ENCODE results near the gene RIMS1.

The RIMS1 gene

DNA sequence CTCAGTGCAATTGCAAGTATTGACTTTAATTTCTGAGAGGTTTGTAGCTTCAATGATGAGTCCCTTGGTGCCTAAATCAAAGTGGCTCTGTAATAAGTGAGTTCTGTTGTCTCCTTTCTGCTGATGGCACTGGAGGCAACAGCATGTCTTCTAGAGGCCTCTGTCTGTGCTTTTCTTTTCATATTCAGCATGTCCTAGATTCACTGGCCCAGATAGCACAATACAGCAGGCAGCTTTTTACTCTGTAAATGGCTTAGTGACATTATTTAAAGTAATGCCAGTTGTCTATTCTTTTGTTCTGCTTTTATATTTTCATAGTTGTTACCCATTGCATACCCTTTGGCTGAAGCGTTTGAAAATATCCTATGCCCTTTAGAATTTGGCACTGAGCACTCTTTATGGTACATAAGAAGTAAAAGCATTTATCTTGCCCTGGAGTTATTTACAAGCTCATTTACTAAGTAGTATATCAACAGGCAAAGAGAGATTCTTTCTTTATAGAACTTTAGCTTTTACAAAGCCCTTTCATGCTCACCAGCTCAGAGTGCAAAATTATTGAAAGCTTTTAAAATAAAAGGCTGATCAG is 464.0 kb downstream of the RIMS1 start:
- DNase-seq (ENCODE audit: low read depth), result no peak

DNA sequence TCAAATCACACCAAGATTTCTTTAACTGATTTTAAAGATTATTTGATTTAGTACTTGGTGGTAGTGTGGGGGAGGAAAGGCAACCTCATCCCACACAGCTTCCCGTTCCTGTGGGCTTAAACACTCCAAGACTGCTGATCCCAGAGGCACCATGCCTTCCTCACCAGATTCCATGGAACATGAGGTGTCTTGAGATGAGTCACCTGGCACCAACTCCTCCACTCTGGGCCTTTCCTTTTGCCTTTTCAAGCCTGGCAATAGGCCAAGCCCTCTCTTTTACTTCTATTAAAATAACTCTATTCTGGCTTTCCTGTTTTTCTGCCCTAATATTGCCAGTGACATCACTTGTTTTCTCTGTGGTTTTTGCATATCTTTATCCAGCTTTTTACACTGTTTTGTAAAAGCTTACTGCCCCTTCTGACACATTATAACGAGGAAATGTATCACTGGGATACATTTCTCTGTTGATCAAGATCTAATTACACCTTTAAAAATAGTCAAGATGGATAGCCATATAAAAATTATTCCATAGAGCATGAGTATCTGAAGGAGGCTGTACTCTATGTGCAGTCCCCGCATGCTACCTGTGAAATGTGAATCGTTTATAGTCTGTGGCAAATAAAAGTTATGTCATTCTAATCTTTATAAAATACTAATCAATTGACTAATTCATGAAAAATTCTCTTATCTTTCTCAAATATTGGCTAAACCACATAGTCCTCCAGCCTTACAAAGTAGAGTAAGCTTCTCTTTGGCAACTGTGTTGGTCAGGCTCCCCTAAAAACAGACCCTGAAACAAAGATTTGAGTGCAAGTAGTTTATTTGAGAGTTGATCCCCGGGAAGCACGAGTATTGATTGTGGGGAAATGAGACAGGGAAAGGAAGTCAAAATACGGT is 477.7 kb downstream of the RIMS1 start:
- no peak for DNase-seq (ENCODE audit: low read depth)

DNA sequence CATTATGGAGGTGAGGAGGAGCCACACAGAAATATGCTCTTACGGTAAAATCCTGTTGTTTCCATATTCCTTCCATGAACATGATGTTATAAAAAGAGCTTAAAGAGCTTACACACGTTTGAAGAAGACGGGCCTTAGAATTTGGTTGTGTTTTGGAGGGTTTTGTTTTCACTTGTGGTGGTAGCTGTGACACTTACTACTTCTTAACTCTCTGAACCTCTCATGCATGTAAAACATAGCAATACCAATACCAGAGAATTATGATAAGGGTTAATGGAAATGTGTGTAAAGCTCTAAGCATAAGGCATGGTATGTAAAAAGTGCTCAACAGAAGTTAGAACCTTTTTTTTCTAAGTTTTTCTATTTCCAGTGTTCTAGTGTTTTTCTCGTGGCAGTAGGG is 479.4 kb downstream of the RIMS1 start:
- no peak for DNase-seq (ENCODE audit: low read depth)

DNA sequence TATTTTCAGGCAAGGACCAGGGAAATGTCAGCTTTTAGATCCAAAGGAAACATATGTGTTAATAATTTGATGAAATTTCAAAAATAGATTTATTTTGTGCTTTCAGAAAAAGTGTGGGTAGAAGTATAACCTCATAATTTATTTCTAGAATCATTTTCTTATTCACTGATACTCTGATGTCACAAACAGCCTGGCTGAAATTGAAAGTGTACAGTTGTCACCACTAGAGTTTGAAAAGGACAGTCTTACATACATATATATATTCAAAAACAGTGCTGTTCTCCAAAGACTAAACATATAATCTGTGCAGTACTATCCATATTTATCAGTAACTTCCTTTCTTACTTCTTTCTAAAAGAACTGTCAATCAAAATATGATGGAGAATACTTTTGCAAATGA is 481.1 kb downstream of the RIMS1 start:
- no peak for DNase-seq (ENCODE audit: low read depth)

DNA sequence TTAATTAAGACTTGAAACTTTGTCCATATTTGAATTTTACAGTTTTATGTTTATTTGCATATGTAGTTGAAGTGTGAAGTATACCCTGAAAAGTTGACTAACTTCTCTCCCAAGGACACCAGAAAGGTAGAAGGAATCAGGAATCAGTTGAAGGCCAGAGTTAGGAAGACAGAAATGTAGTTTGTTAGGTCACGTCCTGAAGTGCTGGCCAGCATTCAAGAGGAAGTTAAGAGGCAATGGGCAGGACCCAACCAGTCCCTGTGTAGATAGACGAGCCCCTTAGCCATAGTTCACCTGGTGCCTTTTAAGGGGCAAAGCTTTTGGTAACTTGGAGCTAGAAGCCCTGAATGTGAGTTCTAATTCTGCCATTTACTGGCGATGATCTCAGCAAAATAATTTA is 485.1 kb downstream of the RIMS1 start:
- no peak for DNase-seq (ENCODE audit: low read depth)

DNA sequence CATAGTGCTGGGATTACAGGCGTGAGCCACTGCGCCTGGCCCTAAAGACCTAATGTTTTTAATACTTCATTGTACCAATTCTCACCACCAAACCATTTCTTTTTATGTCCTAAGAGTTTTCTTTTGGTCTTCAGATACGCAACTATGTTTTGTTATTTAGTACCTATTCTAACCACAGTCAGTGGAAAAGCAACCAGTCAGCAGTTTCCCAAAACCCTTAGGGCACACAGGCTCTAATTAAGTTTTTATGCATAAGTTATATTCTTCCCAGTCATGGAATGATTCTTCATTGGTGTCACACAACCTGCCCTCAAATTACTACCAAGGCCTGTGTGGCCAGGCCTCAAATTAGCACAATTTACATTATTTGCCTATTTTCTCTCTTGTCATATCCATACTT is 487.8 kb downstream of the RIMS1 start:
- no peak for DNase-seq (ENCODE audit: low read depth)

DNA sequence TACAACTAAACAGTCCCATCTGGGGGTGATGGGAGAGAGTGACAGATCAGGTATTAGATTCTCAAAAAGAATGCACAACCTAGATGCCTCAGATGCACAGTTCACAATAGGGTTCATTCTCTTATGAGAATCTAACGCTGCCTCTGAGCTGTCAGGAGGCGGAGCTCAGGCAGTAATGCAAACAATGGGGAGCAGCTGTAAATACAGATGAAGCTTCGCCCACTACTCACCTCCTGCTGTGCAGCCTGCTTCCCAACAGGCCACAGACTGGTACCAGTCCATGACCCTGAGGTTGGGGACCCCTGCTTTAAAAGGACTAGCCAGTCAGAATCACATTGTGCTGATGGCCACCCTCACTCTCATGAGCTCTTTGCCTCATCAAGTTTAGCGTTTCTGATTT is 488.5 kb downstream of the RIMS1 start:
- DNase-seq (ENCODE audit: low read depth), result no peak

DNA sequence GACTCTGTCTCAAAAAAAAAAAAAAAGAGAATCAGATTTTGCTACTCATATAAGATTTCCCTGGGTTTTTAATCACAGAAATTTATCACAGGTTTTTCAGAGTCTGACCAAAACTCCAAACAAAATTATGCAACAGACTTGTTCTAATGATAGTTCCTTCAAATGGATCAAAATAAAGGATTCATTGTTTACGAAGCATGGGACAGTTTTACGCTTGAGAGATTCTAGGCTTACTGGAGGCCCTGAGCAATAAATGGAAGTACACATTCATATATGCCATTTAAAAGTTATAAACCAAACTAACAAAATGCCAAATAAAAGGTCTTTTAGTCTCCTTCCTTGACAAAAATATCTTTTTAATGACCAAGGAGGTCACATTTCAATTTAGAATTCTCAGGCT is 490.4 kb downstream of the RIMS1 start:
- DNase-seq (ENCODE audit: low read depth), result no peak

DNA sequence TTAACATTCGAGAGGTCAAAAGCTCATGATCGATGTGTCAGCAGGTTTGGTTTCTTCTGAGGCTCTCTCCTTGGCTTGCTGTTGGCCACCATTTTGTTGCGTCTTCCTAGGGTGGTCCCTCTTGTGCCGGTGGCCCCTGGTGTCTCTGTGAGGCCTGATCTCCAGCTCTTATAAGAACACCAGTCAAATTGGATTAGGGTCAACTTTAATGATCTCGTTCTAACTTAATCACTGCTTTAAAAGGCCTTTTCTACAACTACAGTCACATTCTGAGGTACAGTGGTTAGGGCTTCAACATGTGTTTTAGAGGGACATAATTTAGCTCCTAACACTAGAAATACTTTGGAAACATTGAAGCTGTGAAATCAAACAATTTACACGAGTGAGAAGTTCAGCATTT is 494.7 kb downstream of the RIMS1 start:
- no peak for DNase-seq (ENCODE audit: low read depth)

DNA sequence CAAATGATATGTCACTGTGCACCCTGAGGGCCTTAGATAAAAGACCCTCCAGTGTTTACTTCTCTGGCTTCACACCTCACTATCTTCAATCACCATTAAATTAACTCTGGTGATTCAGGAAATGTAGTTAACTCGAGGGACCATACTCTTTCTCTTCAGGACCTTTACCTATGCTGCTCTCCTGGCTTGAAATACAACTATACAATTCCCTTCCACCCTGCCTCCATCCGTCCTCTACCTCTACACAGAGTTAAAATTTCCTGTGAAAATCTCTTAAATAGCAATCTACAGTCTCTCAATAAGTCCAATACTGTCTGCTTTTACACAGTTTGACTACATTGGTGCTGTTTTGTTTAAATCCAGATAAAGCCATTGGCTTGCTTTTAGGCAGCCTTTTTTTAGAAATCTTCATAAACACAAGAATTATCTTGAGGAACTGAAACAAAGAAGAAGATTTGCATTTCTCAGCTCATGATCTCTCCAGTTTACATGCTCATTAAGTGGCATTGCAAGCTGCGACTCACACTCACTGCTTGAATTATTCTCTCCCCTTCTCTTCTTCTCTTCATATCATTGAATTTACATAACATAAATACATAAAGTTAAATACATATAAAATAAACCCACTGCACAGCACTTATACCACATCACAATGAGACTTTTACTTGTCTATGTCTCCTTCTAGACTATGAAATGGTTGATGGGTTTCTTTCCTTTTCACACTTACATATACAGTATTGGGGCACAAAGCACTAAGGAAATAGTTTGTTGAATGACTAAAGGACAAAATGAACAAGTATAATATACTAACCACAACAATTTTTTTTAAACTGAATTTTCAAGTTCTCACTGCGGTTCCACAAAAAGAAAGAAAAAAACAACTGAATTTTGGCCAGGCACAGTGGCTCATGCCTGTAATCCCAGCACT is 496.5 kb downstream of the RIMS1 start:
- DNase-seq (ENCODE audit: low read depth), result no peak

DNA sequence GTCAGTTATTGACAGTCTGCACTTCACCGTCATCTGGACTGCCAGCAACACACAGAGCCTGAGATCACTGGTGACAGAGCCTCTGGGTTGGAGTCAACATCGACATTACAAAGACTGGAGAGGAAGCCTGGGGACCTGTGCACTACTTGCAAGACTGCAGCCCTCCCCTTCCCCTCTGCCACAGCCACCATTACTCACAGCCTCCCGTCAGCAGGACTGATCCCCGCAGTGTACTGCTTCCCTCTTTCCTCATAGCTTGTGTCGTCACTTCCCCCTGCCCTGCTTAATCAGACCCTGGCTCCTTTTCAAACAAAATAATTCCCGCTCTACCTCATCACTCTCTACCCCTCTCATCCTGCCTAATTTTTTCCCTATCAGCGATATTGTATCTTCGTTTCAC is 500.0 kb downstream of the RIMS1 start:
- no peak for DNase-seq (ENCODE audit: low read depth)

DNA sequence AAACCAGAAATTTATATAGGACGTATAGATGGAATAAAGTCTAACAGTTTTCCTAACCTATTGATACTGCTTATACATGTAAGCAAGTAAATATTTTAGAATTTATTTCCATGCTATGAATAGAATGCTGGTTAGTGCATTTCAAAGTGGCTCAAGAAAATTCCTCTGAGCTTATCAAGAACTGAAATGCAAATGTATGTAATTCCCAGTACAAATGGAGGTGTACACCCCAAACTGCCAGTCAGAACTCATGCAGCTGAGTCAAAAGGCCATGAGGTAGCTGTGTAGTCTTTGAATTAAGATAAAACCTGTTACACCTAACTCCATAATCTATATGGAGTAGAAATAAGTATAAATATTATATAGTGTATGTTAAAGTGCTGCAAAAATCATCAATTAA is 503.3 kb downstream of the RIMS1 start:
- no peak for DNase-seq (ENCODE audit: low read depth)

DNA sequence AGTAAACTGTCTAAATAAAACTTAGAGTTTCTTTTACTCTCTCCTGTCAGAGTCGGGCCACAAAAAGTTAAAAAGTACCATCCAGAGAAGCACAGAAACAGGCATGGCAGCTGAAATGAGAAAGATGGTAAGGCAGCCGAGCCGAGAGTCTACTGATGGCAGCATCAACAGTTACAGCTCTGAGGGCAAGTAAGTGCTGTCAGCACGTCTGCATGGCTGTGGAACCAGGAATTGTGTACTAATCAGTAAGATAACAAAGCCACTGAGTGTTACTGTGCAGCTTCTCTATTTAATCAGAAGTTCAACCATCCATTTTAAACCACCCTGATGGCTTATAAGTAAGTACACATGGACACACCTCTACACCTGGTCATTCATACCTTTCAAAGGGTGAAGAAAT is 504.2 kb downstream of the RIMS1 start:
- DNase-seq (ENCODE audit: low read depth), result no peak

DNA sequence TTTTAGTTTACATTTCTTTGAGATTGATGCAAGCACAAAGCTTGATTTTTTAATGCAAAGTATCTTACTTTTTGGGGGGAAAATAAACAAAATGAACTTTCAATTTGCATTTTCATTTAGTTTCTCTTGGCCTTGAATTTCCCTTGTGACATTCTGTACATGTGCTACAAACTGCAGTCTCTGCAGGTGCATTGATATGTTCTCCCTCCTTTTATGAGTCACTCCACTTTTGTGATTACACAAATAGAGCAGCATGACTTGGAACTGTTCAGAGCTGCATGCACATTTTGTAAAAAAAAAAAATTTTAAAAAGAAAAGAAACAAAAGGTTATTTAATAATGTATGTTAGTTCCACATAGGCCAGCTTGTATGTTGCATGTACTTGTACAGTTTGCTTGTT is 515.5 kb downstream of the RIMS1 start:
- no peak for DNase-seq (ENCODE audit: low read depth)

DNA sequence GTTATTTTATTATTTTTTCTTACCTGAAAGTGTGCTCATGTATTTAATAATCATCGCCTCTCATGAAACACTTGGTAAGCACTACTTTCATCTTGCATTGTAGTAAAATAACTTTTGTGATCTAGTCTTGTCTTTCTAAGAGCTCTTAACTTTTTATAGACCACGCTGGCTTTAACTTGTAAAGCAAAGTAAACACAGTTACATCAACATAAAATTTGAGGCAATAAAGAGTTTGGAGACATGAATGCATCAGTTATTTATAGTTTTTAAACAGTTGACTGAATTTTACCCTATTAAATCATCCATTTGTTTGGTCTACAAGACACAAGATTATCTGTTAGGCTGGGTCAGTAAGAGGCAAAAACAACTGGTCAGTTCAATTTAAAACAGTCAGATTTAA is 517.1 kb downstream of the RIMS1 start:
- DNase-seq (ENCODE audit: low read depth), result no peak

DNA sequence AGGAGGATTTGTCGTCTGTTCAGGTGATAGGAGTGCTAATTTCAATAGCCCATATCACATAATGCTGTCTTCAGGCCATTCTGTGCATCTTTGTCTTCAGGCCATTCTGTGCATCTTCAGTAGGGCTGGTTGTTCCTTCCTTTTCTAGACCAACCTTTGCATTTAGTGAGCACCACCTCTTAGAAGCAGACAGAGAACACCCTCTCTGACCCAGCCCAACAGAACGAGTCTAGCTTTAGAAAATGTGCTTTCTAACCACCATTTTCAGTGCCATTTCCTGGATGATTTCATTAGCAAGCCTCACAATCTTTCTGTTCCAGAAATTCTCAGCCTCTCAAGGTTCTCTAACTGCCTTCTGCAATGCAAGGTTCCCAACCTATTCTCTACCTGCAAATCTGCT is 520.2 kb downstream of the RIMS1 start:
- DNase-seq (ENCODE audit: low read depth), result no peak

DNA sequence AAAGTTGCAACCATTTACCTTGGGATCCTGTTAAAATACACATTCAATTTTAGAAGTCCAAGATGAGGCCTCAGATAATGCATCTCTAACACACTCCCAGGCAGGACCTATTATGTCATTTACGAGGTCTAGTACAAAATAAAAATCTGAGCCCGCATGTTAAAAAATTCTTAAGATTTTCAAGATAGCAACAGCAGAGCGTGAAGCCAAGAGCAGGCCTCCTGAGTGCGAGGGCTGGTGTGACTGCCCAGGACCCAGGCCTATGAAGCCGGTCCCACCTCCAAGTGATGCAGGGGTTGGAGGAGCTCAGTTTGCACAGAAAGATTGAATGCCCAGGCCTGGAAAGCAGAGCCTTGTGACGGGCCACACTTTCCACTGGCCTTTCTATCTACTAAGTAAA is 524.4 kb downstream of the RIMS1 start:
- DNase-seq (ENCODE audit: low read depth), result no peak

DNA sequence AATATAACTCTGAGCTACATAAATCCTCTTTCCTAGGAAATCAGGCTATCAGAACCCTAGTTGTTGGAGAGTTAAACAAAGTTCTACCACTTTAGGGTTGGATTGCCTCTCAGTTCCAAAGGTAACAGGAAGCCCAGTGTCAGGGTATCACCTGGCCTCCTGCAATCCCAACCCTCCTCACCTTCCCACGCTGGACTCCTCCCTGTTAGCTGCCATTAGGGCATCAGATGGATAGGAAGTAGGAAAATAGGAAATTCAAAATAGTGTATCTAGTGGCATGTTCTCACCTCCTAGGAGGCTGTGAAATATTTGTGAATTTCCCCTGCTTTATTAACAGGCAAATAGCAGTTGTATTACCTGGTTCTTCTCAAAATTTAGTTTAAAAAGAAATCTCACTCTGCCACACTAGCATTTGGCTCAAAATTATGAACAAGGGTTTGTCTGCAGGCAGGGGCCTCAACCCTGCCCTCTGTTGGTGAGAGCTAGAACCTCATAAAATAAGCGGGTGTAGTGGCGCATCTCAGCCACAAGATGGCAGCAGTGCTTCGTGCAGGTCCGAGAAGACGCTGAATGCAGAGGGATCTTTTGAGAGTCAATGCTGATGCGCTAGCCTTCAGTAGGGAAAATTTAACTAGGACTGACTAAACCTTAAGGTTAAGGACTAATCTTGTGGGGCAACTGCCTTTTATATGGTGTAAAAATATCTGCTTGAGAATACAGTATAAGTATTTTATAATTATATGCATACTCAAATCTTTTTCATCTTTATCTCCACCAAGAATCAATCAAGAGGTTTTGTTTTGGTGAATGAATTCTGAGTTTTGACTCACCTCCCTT is 525.7 kb downstream of the RIMS1 start:
- DNase-seq (ENCODE audit: low read depth), result peak; percentile 52

DNA sequence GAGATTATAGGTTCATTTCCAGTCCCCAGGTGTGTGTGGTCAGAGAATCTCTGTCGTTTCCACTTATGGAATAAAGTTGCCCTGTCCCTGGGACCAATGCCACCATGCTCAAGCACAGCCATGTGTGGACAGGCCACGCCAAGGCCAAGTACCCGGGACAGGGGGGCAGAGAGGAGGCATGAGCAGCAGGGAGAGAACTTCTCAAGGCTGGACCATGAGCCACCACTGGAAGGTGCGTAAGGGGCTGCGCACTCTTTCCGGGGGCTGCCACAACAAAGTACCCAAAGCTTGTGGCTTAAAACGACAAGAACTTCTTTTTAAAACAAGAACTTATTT is 526.3 kb downstream of the RIMS1 start:
- DNase-seq (ENCODE audit: low read depth), result no peak

DNA sequence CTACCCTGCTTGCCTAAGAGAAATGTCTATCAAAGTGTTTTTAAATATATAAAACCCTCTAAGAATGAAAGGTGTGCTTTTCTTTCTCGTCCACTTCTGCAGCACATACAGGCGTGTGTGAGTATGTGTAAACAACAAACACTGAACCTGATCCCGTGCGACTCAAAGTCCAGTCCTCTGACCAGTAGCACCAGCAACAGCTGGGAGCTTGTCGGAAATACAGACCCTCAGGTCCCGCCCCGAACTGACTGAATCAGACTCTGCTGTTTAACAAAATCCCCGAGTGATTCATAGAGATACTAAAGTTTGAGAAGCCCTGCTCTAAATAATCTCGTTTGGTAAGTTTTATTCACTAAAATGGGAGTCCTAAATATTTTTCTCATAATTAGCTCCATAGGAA is 527.5 kb downstream of the RIMS1 start:
- DNase-seq (ENCODE audit: low read depth), result no peak

DNA sequence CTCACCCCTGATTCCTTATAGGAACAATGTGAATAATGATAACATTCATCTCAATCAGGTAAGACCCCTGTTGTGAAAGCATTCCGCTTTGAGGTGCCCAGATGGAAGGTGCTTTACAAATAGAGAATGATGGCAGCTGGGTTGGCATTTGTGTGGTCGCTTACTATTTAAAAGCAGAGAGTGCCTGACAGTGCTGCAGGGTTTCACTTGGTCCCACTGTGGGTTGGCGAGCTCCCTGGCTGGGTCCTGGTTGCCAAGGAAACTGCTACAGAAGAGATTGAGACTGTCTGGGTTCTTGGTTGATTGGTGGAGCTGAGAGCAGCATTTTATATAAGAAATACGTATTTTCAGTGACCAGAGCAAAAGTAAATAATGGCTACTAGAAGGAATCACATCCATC is 528.3 kb downstream of the RIMS1 start:
- DNase-seq (ENCODE audit: low read depth), result no peak
